ENCODE measurements around the gene NLRP5. TPM values are rescaled to one million over a fixed set of nuclear protein-coding genes. Genes with fewer than 3 reads are reported as not detected.

Gene NLRP5
- total RNA-seq, 5 donors from 2014 or later (not counting 1 experiment from before 2014, with no cell fraction given): not detected

GRCh38 chr19:55959996-55960675 lies 26.4 kb upstream of the NLRP5 start:
- DNase-seq (no peak), ATAC-seq (replicated peaks in 1 of 4) (no peak)
- peaks cover 0 to 5% (median 0%) of the 10 kb centered on the region in 3 donors for H3K9me3 Mint-ChIP-seq
- H3K36me3 Mint-ChIP-seq: no peaks in the 10 kb centered on the region
- no peaks in the 10 kb centered on the region for H3K4me1 Mint-ChIP-seq
- POLR2A ChIA-PET: no interaction called here
- no peak overlapping the region for H3K4me3 ChIP-seq (ENCODE audit: control insufficient read depth in 1 of 2, extremely low read depth in 1 of 2, low read length in 1 of 2)
- no peaks in the 10 kb centered on the region for H3K27me3 Mint-ChIP-seq
- H3K4me1 ChIP-seq (ENCODE audit: control insufficient read depth in 1 of 2, extremely low read depth in 1 of 2, insufficient read depth in 2 of 2, low read length in 2 of 2): no peaks in the 10 kb centered on the region
- H3K9me3 ChIP-seq: no peaks in the 10 kb centered on the region
- H3K36me3 ChIP-seq (ENCODE audit: control insufficient read depth in 2 of 2, extremely low read depth in 1 of 2, insufficient read depth in 1 of 2, low read length in 1 of 2): no peaks in the 10 kb centered on the region
- WGBS (ENCODE audit: insufficient coverage): 100% methylated on average over 4 of the region's 6 CpGs
- no peaks in the 10 kb centered on the region for H3K27me3 ChIP-seq (replicated peaks in 1 of 2; ENCODE audit: control insufficient read depth in 2 of 2, extremely low read depth in 1 of 2, insufficient read depth in 2 of 2, low read length in 1 of 2)
- no peak overlapping the region for H3K27ac Mint-ChIP-seq
- H3K27ac ChIP-seq (ENCODE audit: low read length): no peak overlapping the region
- H3K4me3 Mint-ChIP-seq: no peak overlapping the region
- CTCF ChIA-PET: no interaction called here

- H3K4me1 Mint-ChIP-seq: no peaks in the 10 kb centered on the region
- CTCF ChIA-PET: no interaction called here
- no peaks in the 10 kb centered on the region for H3K36me3 ChIP-seq (ENCODE audit: control insufficient read depth in 2 of 2, extremely low read depth in 1 of 2, insufficient read depth in 1 of 2, low read length in 1 of 2)
- peaks cover 5 to 6% (median 5%) of the 10 kb centered on the region in 3 donors for H3K9me3 Mint-ChIP-seq
- no peak overlapping the region for H3K27ac ChIP-seq (ENCODE audit: low read length)
- no peak overlapping the region for H3K4me3 ChIP-seq (ENCODE audit: control insufficient read depth in 1 of 2, extremely low read depth in 1 of 2, low read length in 1 of 2)
- DNase-seq (no peak), ATAC-seq (replicated peaks in 1 of 4) (no peak)
- H3K4me1 ChIP-seq (ENCODE audit: control insufficient read depth in 1 of 2, extremely low read depth in 1 of 2, insufficient read depth in 2 of 2, low read length in 2 of 2): no peaks in the 10 kb centered on the region
- no peaks in the 10 kb centered on the region for H3K9me3 ChIP-seq
- H3K4me3 Mint-ChIP-seq: no peak overlapping the region
- no peaks in the 10 kb centered on the region for H3K27me3 Mint-ChIP-seq
- no peaks in the 10 kb centered on the region for H3K27me3 ChIP-seq (replicated peaks in 1 of 2; ENCODE audit: control insufficient read depth in 2 of 2, extremely low read depth in 1 of 2, insufficient read depth in 2 of 2, low read length in 1 of 2)
- no peaks in the 10 kb centered on the region for H3K36me3 Mint-ChIP-seq
- WGBS (ENCODE audit: insufficient coverage): 86% methylated on average over 6 of the region's 10 CpGs
- H3K27ac Mint-ChIP-seq: no peak overlapping the region
- POLR2A ChIA-PET: no interaction called here
These were observed 24.4 kb upstream of the NLRP5 start for GRCh38 chr19:55962186-55962585.

- H3K27me3 Mint-ChIP-seq: peaks cover 0 to 7% of the 10 kb centered on the region in 2 donors
- DNase-seq: no peak
- Histone ChIP-seq H3K27ac (ENCODE audit: low read length) (no peak overlapping the region), H3K9me3 (no peaks in the 10 kb centered on the region), H3K36me3 (ENCODE audit: control insufficient read depth in 2 of 2, extremely low read depth in 1 of 2, insufficient read depth in 1 of 2, low read length in 1 of 2) (no peaks in the 10 kb centered on the region), H3K4me3 (ENCODE audit: control insufficient read depth in 1 of 2, extremely low read depth in 1 of 2, low read length in 1 of 2) (no peak overlapping the region), H3K4me1 (ENCODE audit: control insufficient read depth in 1 of 2, extremely low read depth in 1 of 2, insufficient read depth in 2 of 2, low read length in 2 of 2) (no peaks in the 10 kb centered on the region), H3K27me3 (replicated peaks in 1 of 2; ENCODE audit: control insufficient read depth in 2 of 2, extremely low read depth in 1 of 2, insufficient read depth in 2 of 2, low read length in 1 of 2) (no peaks in the 10 kb centered on the region)
- no peaks in the 10 kb centered on the region for H3K36me3 Mint-ChIP-seq
- ChIA-PET POLR2A (no interaction called here), CTCF (no interaction called here)
- peaks cover 14 to 25% (median 24%) of the 10 kb centered on the region in 3 donors for H3K9me3 Mint-ChIP-seq
- no peak overlapping the region for H3K4me3 Mint-ChIP-seq
- no peaks in the 10 kb centered on the region for H3K4me1 Mint-ChIP-seq
- no CpG with 5 or more reads among the region's 3 CpGs for WGBS (ENCODE audit: insufficient coverage)
- ATAC-seq (replicated peaks in 1 of 4): no peak
- no peak overlapping the region for H3K27ac Mint-ChIP-seq
These were observed 12.6 kb upstream of the NLRP5 start for GRCh38 chr19:55973982-55974381.

- Histone ChIP-seq H3K4me3 (ENCODE audit: control insufficient read depth in 1 of 2, extremely low read depth in 1 of 2, low read length in 1 of 2) (no peak overlapping the region), H3K27ac (ENCODE audit: low read length) (no peak overlapping the region), H3K9me3 (no peaks in the 10 kb centered on the region), H3K36me3 (ENCODE audit: control insufficient read depth in 2 of 2, extremely low read depth in 1 of 2, insufficient read depth in 1 of 2, low read length in 1 of 2) (no peaks in the 10 kb centered on the region), H3K27me3 (replicated peaks in 1 of 2; ENCODE audit: control insufficient read depth in 2 of 2, extremely low read depth in 1 of 2, insufficient read depth in 2 of 2, low read length in 1 of 2) (peaks cover 0 to 8% of the 10 kb centered on the region in 2 experiments), H3K4me1 (ENCODE audit: control insufficient read depth in 1 of 2, extremely low read depth in 1 of 2, insufficient read depth in 2 of 2, low read length in 2 of 2) (no peaks in the 10 kb centered on the region)
- Mint-ChIP-seq H3K27me3 (peaks cover 5 to 10% of the 10 kb centered on the region in 2 donors), H3K4me3 (no peak overlapping the region), H3K36me3 (no peaks in the 10 kb centered on the region), H3K4me1 (no peaks in the 10 kb centered on the region), H3K27ac (no peak overlapping the region), H3K9me3 (peaks cover 13 to 22% (median 16%) of the 10 kb centered on the region in 3 donors)
- ChIA-PET POLR2A (no interaction called here), CTCF (no interaction called here)
- ATAC-seq (replicated peaks in 1 of 4) (no peak), DNase-seq (no peak)
- 74% methylated on average over 6 of the region's 9 CpGs for WGBS (ENCODE audit: insufficient coverage)
These were observed 6.2 kb upstream of the NLRP5 start for GRCh38 chr19:55980415-55980814.

GRCh38 chr19:55985254-55985653 lies 1.3 kb upstream of the NLRP5 start:
- no peaks in the 10 kb centered on the region for H3K36me3 ChIP-seq (ENCODE audit: control insufficient read depth in 2 of 2, extremely low read depth in 1 of 2, insufficient read depth in 1 of 2, low read length in 1 of 2)
- no peaks in the 10 kb centered on the region for H3K4me1 ChIP-seq (ENCODE audit: control insufficient read depth in 1 of 2, extremely low read depth in 1 of 2, insufficient read depth in 2 of 2, low read length in 2 of 2)
- Mint-ChIP-seq H3K4me3 (no peak overlapping the region), H3K36me3 (no peaks in the 10 kb centered on the region), H3K9me3 (peaks cover 8 to 18% (median 13%) of the 10 kb centered on the region in 3 donors), H3K4me1 (no peaks in the 10 kb centered on the region), H3K27me3 (peaks cover 1 to 4% of the 10 kb centered on the region in 2 donors), H3K27ac (no peak overlapping the region)
- DNase-seq: no peak
- no peaks in the 10 kb centered on the region for H3K9me3 ChIP-seq
- H3K4me3 ChIP-seq (ENCODE audit: control insufficient read depth in 1 of 2, extremely low read depth in 1 of 2, low read length in 1 of 2): no peak overlapping the region
- H3K27me3 ChIP-seq (replicated peaks in 1 of 2; ENCODE audit: control insufficient read depth in 2 of 2, extremely low read depth in 1 of 2, insufficient read depth in 2 of 2, low read length in 1 of 2): peaks cover 0 to 8% of the 10 kb centered on the region in 2 experiments
- POLR2A ChIA-PET: no interaction called here
- CTCF ChIA-PET: no interaction called here
- no CpG with 5 or more reads among the region's 1 CpG for WGBS (ENCODE audit: insufficient coverage)
- H3K27ac ChIP-seq (ENCODE audit: low read length): no peak overlapping the region
- ATAC-seq (replicated peaks in 1 of 4): no peak

- Mint-ChIP-seq H3K4me1 (no peaks in the 10 kb centered on the region), H3K9me3 (peaks cover 22 to 32% (median 23%) of the 10 kb centered on the region in 3 donors), H3K27me3 (no peaks in the 10 kb centered on the region), H3K36me3 (no peaks in the 10 kb centered on the region), H3K4me3 (no peak overlapping the region), H3K27ac (no peak overlapping the region)
- Histone ChIP-seq H3K4me1 (ENCODE audit: control insufficient read depth in 1 of 2, extremely low read depth in 1 of 2, insufficient read depth in 2 of 2, low read length in 2 of 2) (no peaks in the 10 kb centered on the region), H3K4me3 (ENCODE audit: control insufficient read depth in 1 of 2, extremely low read depth in 1 of 2, low read length in 1 of 2) (no peak overlapping the region), H3K27ac (ENCODE audit: low read length) (no peak overlapping the region), H3K27me3 (replicated peaks in 1 of 2; ENCODE audit: control insufficient read depth in 2 of 2, extremely low read depth in 1 of 2, insufficient read depth in 2 of 2, low read length in 1 of 2) (no peaks in the 10 kb centered on the region), H3K9me3 (no peaks in the 10 kb centered on the region), H3K36me3 (ENCODE audit: control insufficient read depth in 2 of 2, extremely low read depth in 1 of 2, insufficient read depth in 1 of 2, low read length in 1 of 2) (no peaks in the 10 kb centered on the region)
- ATAC-seq (replicated peaks in 1 of 4): no peak
- no CpG with 5 or more reads among the region's 5 CpGs for WGBS (ENCODE audit: insufficient coverage)
- CTCF ChIA-PET: no interaction called here
- POLR2A ChIA-PET: no interaction called here
- DNase-seq: no peak
These were observed 4.3 kb downstream of the NLRP5 start for GRCh38 chr19:55990831-55991230.

GRCh38 chr19:55993492-55993891 lies 6.9 kb downstream of the NLRP5 start:
- Mint-ChIP-seq H3K4me3 (no peak overlapping the region), H3K36me3 (no peaks in the 10 kb centered on the region), H3K27ac (no peak overlapping the region), H3K4me1 (no peaks in the 10 kb centered on the region), H3K9me3 (peaks cover 25 to 26% (median 26%) of the 10 kb centered on the region in 3 donors), H3K27me3 (no peaks in the 10 kb centered on the region)
- Histone ChIP-seq H3K27ac (ENCODE audit: low read length) (no peak overlapping the region), H3K36me3 (ENCODE audit: control insufficient read depth in 2 of 2, extremely low read depth in 1 of 2, insufficient read depth in 1 of 2, low read length in 1 of 2) (no peaks in the 10 kb centered on the region), H3K27me3 (replicated peaks in 1 of 2; ENCODE audit: control insufficient read depth in 2 of 2, extremely low read depth in 1 of 2, insufficient read depth in 2 of 2, low read length in 1 of 2) (no peaks in the 10 kb centered on the region), H3K4me3 (ENCODE audit: control insufficient read depth in 1 of 2, extremely low read depth in 1 of 2, low read length in 1 of 2) (no peak overlapping the region), H3K9me3 (no peaks in the 10 kb centered on the region), H3K4me1 (ENCODE audit: control insufficient read depth in 1 of 2, extremely low read depth in 1 of 2, insufficient read depth in 2 of 2, low read length in 2 of 2) (no peaks in the 10 kb centered on the region)
- ChIA-PET CTCF (no interaction called here), POLR2A (no interaction called here)
- DNase-seq (no peak), ATAC-seq (replicated peaks in 1 of 4) (no peak)
- WGBS (ENCODE audit: insufficient coverage): 33% methylated on average over 1 of the region's 1 CpG
